Neural cell (in vitro differentiated cells): ENCODE results near the gene MAPK8IP3.

ENCODE experiments used
- POLR2AphosphoS5 ChIP-seq: IDR thresholded peaks from 2 replicates; pipeline ENCODE4 v1.6.1; 2012
- RAD21 ChIP-seq: fragments of 450-650 bp; conservative IDR thresholded peaks from 2 replicates; pipeline ENCODE4 v1.6.1; 2014; ENCODE audit warnings: antibody characterized with exemption, mild to moderate bottlenecking, moderate library complexity
- TF ChIP-seq, protein P1 (sequence below): fragments of 450-650 bp; IDR thresholded peaks from 2 replicates; pipeline ENCODE4 v1.5.1; 2014; ENCODE audit warnings: antibody characterized with exemption, mild to moderate bottlenecking, moderate library complexity; ENCODE audit not compliant: poor library complexity, severe bottlenecking
- TF ChIP-seq, protein P2 (sequence below): IDR thresholded peaks from 2 replicates; pipeline ENCODE4 v1.6.1; 2012; ENCODE audit warnings: borderline replicate concordance

DNA sequence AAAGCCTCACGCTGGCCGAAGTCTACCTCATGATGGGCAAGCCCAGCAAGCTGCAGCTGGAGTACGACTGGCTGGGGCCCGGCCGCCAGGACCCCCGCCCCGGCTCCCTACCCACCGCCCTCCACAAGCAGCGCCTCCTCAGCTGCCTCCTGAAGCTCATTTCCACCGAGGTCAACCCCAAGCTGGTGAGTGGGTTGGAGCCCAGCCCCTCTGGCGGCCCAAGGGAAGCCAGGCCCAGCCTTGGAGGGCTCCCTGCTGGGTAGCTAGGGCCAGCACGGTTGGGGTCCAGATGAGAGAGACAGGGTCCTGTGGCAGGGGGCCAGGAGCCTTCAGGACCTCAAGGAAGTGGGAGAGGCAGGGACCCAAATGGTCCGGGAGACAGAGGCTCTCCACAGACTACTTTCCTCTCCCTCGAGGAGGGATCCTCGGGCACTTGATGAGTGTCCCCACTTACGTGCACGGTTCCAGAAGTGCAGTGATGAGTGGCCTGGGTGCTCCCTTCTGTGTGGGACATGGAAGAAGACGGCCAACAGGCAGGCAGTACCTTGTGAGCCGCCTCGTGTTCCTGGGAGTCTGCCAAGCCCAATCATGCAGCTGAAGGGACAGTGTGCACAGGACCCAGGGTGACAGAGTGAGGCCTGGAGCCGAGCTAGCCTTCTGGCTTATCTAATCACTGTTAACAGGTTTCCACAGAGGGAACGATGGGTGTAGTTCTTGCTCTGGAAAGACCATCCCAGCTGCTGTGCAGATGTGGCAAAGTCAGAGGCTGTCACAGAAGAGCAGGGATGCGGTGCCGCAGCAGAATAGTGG is 49.0 kb upstream of the MAPK8IP3 start:
- TF ChIP-seq, protein P1, sequence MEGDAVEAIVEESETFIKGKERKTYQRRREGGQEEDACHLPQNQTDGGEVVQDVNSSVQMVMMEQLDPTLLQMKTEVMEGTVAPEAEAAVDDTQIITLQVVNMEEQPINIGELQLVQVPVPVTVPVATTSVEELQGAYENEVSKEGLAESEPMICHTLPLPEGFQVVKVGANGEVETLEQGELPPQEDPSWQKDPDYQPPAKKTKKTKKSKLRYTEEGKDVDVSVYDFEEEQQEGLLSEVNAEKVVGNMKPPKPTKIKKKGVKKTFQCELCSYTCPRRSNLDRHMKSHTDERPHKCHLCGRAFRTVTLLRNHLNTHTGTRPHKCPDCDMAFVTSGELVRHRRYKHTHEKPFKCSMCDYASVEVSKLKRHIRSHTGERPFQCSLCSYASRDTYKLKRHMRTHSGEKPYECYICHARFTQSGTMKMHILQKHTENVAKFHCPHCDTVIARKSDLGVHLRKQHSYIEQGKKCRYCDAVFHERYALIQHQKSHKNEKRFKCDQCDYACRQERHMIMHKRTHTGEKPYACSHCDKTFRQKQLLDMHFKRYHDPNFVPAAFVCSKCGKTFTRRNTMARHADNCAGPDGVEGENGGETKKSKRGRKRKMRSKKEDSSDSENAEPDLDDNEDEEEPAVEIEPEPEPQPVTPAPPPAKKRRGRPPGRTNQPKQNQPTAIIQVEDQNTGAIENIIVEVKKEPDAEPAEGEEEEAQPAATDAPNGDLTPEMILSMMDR, result no peak
- no peak for TF ChIP-seq RAD21
- TF ChIP-seq, protein P2, sequence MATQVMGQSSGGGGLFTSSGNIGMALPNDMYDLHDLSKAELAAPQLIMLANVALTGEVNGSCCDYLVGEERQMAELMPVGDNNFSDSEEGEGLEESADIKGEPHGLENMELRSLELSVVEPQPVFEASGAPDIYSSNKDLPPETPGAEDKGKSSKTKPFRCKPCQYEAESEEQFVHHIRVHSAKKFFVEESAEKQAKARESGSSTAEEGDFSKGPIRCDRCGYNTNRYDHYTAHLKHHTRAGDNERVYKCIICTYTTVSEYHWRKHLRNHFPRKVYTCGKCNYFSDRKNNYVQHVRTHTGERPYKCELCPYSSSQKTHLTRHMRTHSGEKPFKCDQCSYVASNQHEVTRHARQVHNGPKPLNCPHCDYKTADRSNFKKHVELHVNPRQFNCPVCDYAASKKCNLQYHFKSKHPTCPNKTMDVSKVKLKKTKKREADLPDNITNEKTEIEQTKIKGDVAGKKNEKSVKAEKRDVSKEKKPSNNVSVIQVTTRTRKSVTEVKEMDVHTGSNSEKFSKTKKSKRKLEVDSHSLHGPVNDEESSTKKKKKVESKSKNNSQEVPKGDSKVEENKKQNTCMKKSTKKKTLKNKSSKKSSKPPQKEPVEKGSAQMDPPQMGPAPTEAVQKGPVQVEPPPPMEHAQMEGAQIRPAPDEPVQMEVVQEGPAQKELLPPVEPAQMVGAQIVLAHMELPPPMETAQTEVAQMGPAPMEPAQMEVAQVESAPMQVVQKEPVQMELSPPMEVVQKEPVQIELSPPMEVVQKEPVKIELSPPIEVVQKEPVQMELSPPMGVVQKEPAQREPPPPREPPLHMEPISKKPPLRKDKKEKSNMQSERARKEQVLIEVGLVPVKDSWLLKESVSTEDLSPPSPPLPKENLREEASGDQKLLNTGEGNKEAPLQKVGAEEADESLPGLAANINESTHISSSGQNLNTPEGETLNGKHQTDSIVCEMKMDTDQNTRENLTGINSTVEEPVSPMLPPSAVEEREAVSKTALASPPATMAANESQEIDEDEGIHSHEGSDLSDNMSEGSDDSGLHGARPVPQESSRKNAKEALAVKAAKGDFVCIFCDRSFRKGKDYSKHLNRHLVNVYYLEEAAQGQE, result no peak
- TF ChIP-seq POLR2AphosphoS5, result no peak
